ENCODE measurements around the gene LAMTOR3. TPM values are rescaled to one million over a fixed set of nuclear protein-coding genes. Genes with fewer than 3 reads are reported as not detected.

LAMTOR3 gene
- total and polyA plus RNA-seq, 9 of the 15 experiments (the other 6 are each of a cell fraction or from before 2014, with no cell fraction given) = 17.9 to 146 (median 59.4) TPM

GRCh38 chr4:99885687-99886086 is 8.5 kb downstream of the LAMTOR3 start (continued):
- TF ChIP-seq NRF1 (conservative IDR thresholded peaks at IDR 0.05 in 1 of 2, IDR thresholded peaks at IDR 0.05 in 1 of 2) = no peak
- no peak for TF ChIP-seq ZNF584 (CRISPR knock-in tag; IDR thresholded peaks at IDR 0.05; ENCODE audit: low read depth)
- no peak for TF ChIP-seq NUFIP1 (IDR thresholded peaks at IDR 0.05; ENCODE audit: partially characterized antibody)
- TF ChIP-seq BCL6 (CRISPR knock-in tag; IDR thresholded peaks at IDR 0.05) = no peak
- no peak for TF ChIP-seq TOE1 (IDR thresholded peaks at IDR 0.05; ENCODE audit: borderline replicate concordance)
- no peak for TF ChIP-seq TOE1 (CRISPR knock-in tag; IDR thresholded peaks at IDR 0.05; ENCODE audit: borderline replicate concordance, low read depth)
- TF ChIP-seq HDAC6 (IDR thresholded peaks at IDR 0.05; ENCODE audit: low read depth, low read length) = no peak
- TF ChIP-seq HDAC2 (IDR thresholded peaks at IDR 0.05) = no peak
- no peak for TF ChIP-seq NFXL1 (CRISPR knock-in tag; IDR thresholded peaks at IDR 0.05)

- Histone ChIP-seq H3K27me3 (ENCODE audit: control insufficient read depth in 2 of 2, insufficient read depth in 2 of 2, low read length in 2 of 2) (no peaks in the 10 kb centered on the region), H3K9ac (ENCODE audit: insufficient read depth in 1 of 2, low read depth in 2 of 2, low read length in 2 of 2) (no peak overlapping the region), H3K27ac (ENCODE audit: extremely low read depth, low read depth, low read length) (no peak overlapping the region), H4K20me1 (replicated peaks; ENCODE audit: control insufficient read depth, insufficient read depth, low read length) (no peaks in the 10 kb centered on the region), H3K79me2 (ENCODE audit: control insufficient read depth, insufficient read depth, low read length) (peaks cover 10% of the 10 kb centered on the region; the same call in 2 of the 3 replicates), H3K4me2 (ENCODE audit: insufficient read depth, low read length) (no peak overlapping the region), H3K9me3 (replicated peaks; ENCODE audit: control insufficient read depth, insufficient read depth, low read depth, low read length) (no peaks in the 10 kb centered on the region), H2AFZ (ENCODE audit: low read depth, low read length) (no peak overlapping the region), H3K4me3 (no peak overlapping the region), H3K9me1 (ENCODE audit: control insufficient read depth, insufficient read depth, low read length) (no peaks in the 10 kb centered on the region), H3K4me1 (replicated peaks in 1 of 2; ENCODE audit: control insufficient read depth in 2 of 2, insufficient read depth in 2 of 2, low read length in 2 of 2) (no peaks in the 10 kb centered on the region), H3K36me3 (ENCODE audit: control insufficient read depth, insufficient read depth, low read length) (peaks cover 60% of the 10 kb centered on the region)
- intact Hi-C loops (cut with micrococcal nuclease) = loop anchor here (1.0 to 5.0 kb wide), 4 partner anchors 64 to 324 kb away; no protein-coding TSS in a partner anchor
- CTCF ChIA-PET (ENCODE audit: low intra/inter-chr PET ratio) = interaction anchor here (0.5 to 2.3 kb wide), 6 partner anchors 19 to 464 kb away, joined by 3 to 21 read pairs (median 5); no protein-coding TSS in a partner anchor
- WGBS (ENCODE audit: insufficient coverage, low coverage, missing lambda C conversion rate) = 66% methylated on average over 2 of the region's 2 CpGs
- POLR2A ChIA-PET = interaction anchor here (1.3 kb wide), 1 partner anchor 10 kb away, joined by 6 read pairs; no protein-coding TSS in a partner anchor
- BruUV-seq (replicated peaks) = no TSS peak
- FAIRE-seq = no peak
- peak; percentile 23 to 62 (median 31) for DNase-seq (ENCODE audit: extremely low read depth in 1 of 4, low spot score in 3 of 4)
- in situ Hi-C loops (cut with MboI) = no loop called here
- peak; percentile 72 for ATAC-seq
- TF ChIP-seq CTCF (IDR thresholded peaks at IDR 0.05 in 2 of 3, conservative IDR thresholded peaks at IDR 0.05 in 1 of 3; ENCODE audit: insufficient read depth in 2 of 3, low read depth in 1 of 3, low read length in 3 of 3) (peak; percentile 47 to 81 (median 50); a peak in 4 of 6 replicates), E2F6 (IDR thresholded peaks at IDR 0.05; ENCODE audit: borderline replicate concordance in 1 of 2, extremely low read depth in 1 of 2, insufficient read depth in 1 of 2, insufficient read length in 1 of 2, low read depth in 1 of 2, low read length in 1 of 2, poor library complexity in 1 of 2, severe bottlenecking in 1 of 2) (no peak), ZNF174 (CRISPR knock-in tag; IDR thresholded peaks at IDR 0.05) (no peak), SMC3 (conservative IDR thresholded peaks at IDR 0.05; ENCODE audit: insufficient read depth, low read depth, low read length) (peak; percentile 49; the same call in 1 of the 2 replicates), RAD21 (CRISPR knock-in tag; conservative IDR thresholded peaks at IDR 0.05 in 1 of 2, IDR thresholded peaks at IDR 0.05 in 1 of 2) (peak; percentile 81 to 83)
Measured at GRCh38 chr4:99885063-99885664, 9.1 kb downstream of the LAMTOR3 start.
